ENCODE measurements around the gene HDAC8. TPM values are rescaled to one million over a fixed set of nuclear protein-coding genes. Genes with fewer than 3 reads are reported as not detected.

The HDAC8 gene
- total RNA-seq, 2 donors from 2014 or later: 33.3 to 33.9 TPM

DNA sequence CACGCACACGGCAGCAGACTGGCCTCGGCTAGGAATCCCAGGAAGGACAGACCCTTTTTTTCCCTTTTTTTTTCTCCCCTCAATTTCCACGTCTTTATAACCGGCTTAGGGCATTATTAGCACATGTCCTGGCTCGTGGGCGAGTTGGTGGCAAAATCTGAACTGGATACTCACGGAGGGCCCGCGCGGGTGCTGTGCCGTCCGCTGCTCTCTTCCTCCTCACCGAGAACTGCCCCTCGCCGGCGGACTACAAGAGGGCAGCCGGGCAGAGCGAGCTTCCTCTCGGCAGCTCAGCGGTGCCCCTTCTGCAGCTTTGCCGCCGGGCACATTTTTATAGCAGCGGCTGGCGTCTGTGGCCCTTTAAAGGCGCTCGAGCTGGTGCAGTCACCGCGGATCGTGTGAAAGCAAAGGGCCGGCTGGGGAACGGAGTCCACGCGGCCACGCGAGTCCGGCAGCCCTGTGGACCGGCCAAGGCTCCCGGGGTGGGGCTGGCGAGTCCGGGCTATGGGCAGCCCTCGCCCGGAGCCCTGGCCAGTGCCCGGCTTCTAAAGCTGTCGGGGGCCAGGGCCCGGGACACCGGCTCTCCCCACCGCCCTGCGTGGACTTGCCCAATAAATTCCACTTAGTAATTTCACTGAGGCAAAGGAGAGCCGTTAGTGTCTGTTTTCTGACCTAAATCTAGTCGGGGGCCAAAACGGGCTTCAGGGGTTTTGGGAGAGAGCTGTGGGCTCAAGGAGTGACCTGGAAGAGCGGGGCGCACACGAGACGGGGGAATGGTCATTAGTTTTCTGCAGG, 265.6 kb downstream of the HDAC8 start:
- Mint-ChIP-seq H3K4me3 (peak overlapping the region; percentile 57), H3K27ac (no peak overlapping the region), H3K4me1 (peaks cover 9% of the 10 kb centered on the region), H3K9me3 (peaks cover 47% of the 10 kb centered on the region), H3K27me3 (ENCODE audit: insufficient read depth) (peaks cover 82% of the 10 kb centered on the region), H3K36me3 (ENCODE audit: low read depth) (no peaks in the 10 kb centered on the region)
- Histone ChIP-seq H3K36me3 (ENCODE audit: control insufficient read depth, insufficient read depth, low read length) (no peaks in the 10 kb centered on the region), H3K9ac (ENCODE audit: extremely low read depth, low read length, poor library complexity, severe bottlenecking) (no peak overlapping the region), H3K4me3 (ENCODE audit: low read length) (peak overlapping the region; percentile 45), H3K4me1 (ENCODE audit: control insufficient read depth, insufficient read depth, low read length) (no peaks in the 10 kb centered on the region), H3K9me3 (ENCODE audit: control insufficient read depth, low read length) (no peaks in the 10 kb centered on the region), H3K27ac (ENCODE audit: low read depth, low read length) (no peak overlapping the region), H3K27me3 (ENCODE audit: control insufficient read depth, insufficient read depth, low read length, poor library complexity, severe bottlenecking) (peaks cover 79% of the 10 kb centered on the region)
- WGBS, 2 experiments (ENCODE audit: insufficient coverage in 1 of 2, insufficient read length in 1 of 2): 3% methylated on average over 56 of the region's 56 CpGs; no CpG with 5 or more reads in 1 of the 2 experiments
- peak; percentile 83 for DNase-seq
- TF ChIP-seq, protein P1, sequence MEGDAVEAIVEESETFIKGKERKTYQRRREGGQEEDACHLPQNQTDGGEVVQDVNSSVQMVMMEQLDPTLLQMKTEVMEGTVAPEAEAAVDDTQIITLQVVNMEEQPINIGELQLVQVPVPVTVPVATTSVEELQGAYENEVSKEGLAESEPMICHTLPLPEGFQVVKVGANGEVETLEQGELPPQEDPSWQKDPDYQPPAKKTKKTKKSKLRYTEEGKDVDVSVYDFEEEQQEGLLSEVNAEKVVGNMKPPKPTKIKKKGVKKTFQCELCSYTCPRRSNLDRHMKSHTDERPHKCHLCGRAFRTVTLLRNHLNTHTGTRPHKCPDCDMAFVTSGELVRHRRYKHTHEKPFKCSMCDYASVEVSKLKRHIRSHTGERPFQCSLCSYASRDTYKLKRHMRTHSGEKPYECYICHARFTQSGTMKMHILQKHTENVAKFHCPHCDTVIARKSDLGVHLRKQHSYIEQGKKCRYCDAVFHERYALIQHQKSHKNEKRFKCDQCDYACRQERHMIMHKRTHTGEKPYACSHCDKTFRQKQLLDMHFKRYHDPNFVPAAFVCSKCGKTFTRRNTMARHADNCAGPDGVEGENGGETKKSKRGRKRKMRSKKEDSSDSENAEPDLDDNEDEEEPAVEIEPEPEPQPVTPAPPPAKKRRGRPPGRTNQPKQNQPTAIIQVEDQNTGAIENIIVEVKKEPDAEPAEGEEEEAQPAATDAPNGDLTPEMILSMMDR (conservative IDR thresholded peaks at IDR 0.05): no peak

DNA sequence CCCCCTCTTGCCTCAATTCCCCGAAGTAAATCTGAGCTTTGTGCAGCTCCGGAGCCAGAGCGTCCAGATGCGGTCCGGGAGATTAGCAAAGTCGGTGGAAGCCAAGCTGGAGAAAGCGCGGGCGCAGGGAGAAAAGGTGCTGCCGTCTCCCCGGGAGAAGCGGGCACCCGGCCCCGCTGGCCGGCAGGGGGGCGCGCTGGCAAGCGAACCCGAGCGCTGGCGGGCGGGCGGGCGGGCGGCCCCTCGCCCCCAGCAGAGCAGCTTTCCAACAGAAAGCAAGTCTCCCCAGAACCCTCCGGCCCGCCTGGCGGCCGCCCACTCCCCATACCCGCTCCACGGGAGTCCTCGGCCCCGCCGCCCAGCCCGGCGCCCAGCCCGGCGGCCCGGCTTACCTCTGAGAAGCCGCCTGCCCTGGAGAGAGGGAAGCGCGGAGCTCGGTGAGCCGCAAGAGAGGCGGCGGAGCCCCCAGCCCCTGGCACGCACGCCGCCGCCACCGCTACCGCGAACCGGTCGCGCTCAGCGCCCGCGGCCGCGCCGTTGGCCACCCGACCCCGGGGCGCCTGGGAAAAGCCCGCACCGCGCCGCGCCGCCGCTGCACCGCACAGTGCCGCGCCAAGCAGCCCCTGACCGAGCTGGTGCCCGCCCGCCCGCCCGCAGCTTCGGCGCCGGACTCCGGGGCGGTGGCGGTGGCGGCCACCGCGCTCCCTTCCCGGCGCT, 266.4 kb downstream of the HDAC8 start:
- Histone ChIP-seq H3K36me3 (ENCODE audit: control insufficient read depth, insufficient read depth, low read length) (no peaks in the 10 kb centered on the region), H3K4me1 (ENCODE audit: control insufficient read depth, insufficient read depth, low read length) (no peaks in the 10 kb centered on the region), H3K9me3 (ENCODE audit: control insufficient read depth, low read length) (no peaks in the 10 kb centered on the region), H3K4me3 (ENCODE audit: low read length) (peak overlapping the region; percentile 56), H3K9ac (ENCODE audit: extremely low read depth, low read length, poor library complexity, severe bottlenecking) (no peak overlapping the region), H3K27ac (ENCODE audit: low read depth, low read length) (no peak overlapping the region), H3K27me3 (ENCODE audit: control insufficient read depth, insufficient read depth, low read length, poor library complexity, severe bottlenecking) (peaks cover 87% of the 10 kb centered on the region)
- Mint-ChIP-seq H3K4me1 (peaks cover 9% of the 10 kb centered on the region), H3K27me3 (ENCODE audit: insufficient read depth) (peaks cover 87% of the 10 kb centered on the region), H3K36me3 (ENCODE audit: low read depth) (no peaks in the 10 kb centered on the region), H3K9me3 (peaks cover 52% of the 10 kb centered on the region), H3K4me3 (peak overlapping the region; percentile 57), H3K27ac (no peak overlapping the region)
- peak; percentile 53 for DNase-seq
- TF ChIP-seq, protein P1 (conservative IDR thresholded peaks at IDR 0.05): no peak
- WGBS, 2 experiments (ENCODE audit: insufficient coverage in 1 of 2, insufficient read length in 1 of 2): 0% methylated on average over 4 to 76 of the region's 92 CpGs

DNA sequence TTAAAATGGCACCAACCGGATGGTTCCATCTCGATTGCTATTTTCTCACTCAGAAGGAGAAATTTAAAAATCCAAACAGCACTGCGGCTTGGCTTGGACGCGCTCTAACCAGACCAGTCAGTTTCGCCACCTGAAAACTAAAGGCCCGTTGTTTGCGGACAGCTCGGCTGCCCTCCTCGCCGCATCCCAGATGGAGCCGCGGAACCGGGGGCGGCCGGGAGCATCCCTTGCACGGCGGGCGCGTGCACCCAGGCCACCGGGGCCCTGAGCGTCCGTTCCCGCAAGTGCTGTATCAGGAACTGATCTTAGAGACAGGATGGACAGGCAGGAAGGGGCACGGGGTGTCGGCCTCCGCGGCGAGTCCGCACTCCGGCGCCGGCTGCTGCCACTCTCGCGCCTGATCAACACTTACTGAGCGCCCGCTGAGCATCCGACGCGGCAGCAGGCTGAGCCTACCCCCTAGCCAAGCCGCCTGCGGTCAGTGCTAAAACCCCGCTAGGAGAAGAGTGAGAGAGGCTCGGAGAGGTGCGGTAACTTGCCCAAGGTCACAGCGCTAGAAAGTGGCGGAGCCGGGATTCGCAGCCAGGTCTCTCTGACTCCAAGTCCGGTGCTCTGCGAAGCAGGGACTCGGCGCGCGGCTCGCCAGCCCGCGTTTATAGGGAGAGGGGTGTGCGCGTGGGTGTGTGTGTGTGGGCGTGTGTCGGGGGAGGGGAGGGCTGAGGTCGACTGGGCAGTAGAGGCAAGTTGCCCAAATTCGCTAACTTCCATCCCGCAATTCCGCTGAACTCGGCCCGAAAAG, 267.2 kb downstream of the HDAC8 start, which contains the start of gene CITED1:
CITED1 (minus strand) TSS at position 629 of the 799 bp plus-strand sequence. CDS start 3,045 bp downstream, outside the sequence.
- H3K4me3 ChIP-seq (ENCODE audit: low read length): peak within 1 kb of the TSS; percentile 64
- H3K4me1 ChIP-seq (ENCODE audit: control insufficient read depth, insufficient read depth, low read length): no peaks in the 10 kb centered on the region
- H3K36me3 ChIP-seq (ENCODE audit: control insufficient read depth, insufficient read depth, low read length): no peaks in the 10 kb centered on the region
- Mint-ChIP-seq H3K4me3 (peak within 1 kb of the TSS; percentile 57), H3K4me1 (peaks cover 9% of the 10 kb centered on the region), H3K27ac (no peak within 1 kb of the TSS), H3K9me3 (peaks cover 60% of the 10 kb centered on the region), H3K27me3 (ENCODE audit: insufficient read depth) (peaks cover 93% of the 10 kb centered on the region), H3K36me3 (ENCODE audit: low read depth) (no peaks in the 10 kb centered on the region)
- peak; percentile 82 for DNase-seq
- no peak within 1 kb of the TSS for H3K9ac ChIP-seq (ENCODE audit: extremely low read depth, low read length, poor library complexity, severe bottlenecking)
- H3K27me3 ChIP-seq (ENCODE audit: control insufficient read depth, insufficient read depth, low read length, poor library complexity, severe bottlenecking): peaks cover 94% of the 10 kb centered on the region
- TF ChIP-seq, protein P1 (conservative IDR thresholded peaks at IDR 0.05): no peak
- WGBS, 2 experiments (ENCODE audit: insufficient coverage in 1 of 2, insufficient read length in 1 of 2): 0% methylated on average over 6 to 58 of the region's 68 CpGs
- H3K9me3 ChIP-seq (ENCODE audit: control insufficient read depth, low read length): no peaks in the 10 kb centered on the region
- no peak within 1 kb of the TSS for H3K27ac ChIP-seq (ENCODE audit: low read depth, low read length)
